C4-2B (cell line): ENCODE measurements around the gene PLPP4.
A peak's percentile ranks its signal among the peaks of the same experiment; 100 is the strongest.

Source experiments
- H3K27ac ChIP-seq: fragments of 450-650 bp; 2 replicates; pipeline ENCODE4 v1.5.1; 2017
- CTCF ChIP-seq: fragments of 450-650 bp; conservative IDR thresholded peaks from 2 replicates; pipeline ENCODE4 v1.5.1; 2017; ENCODE audit warnings: mild to moderate bottlenecking
- ZFX ChIP-seq: fragments of 450-650 bp; IDR thresholded peaks from 2 replicates; pipeline ENCODE4 v1.6.1; 2017

PLPP4 gene

GRCh38 chr10:120553911-120554310, 96.9 kb downstream of the PLPP4 start:
- TF ChIP-seq CTCF (no peak), ZFX (no peak)
- H3K27ac ChIP-seq: no peak overlapping the region

GRCh38 chr10:120555436-120555835, 98.4 kb downstream of the PLPP4 start:
- H3K27ac ChIP-seq: peak overlapping the region; percentile 31; the same call in 1 of the 2 replicates
- TF ChIP-seq CTCF (no peak), ZFX (no peak)

- TF ChIP-seq ZFX (no peak), CTCF (no peak)
- peak overlapping the region; percentile 31; the same call in 1 of the 2 replicates for H3K27ac ChIP-seq
These were observed 99.0 kb downstream of the PLPP4 start for GRCh38 chr10:120555842-120556532.

- TF ChIP-seq ZFX: no peak
- TF ChIP-seq CTCF: no peak
- no peak overlapping the region for H3K27ac ChIP-seq
These were observed 100.3 kb downstream of the PLPP4 start for GRCh38 chr10:120557311-120557710.

GRCh38 chr10:120559800-120560199, 102.8 kb downstream of the PLPP4 start:
- TF ChIP-seq ZFX (no peak), CTCF (no peak)
- no peak overlapping the region for H3K27ac ChIP-seq

GRCh38 chr10:120562956-120563355, 105.9 kb downstream of the PLPP4 start:
- no peak overlapping the region for H3K27ac ChIP-seq
- TF ChIP-seq CTCF (no peak), ZFX (no peak)

GRCh38 chr10:120570418-120570817, 113.4 kb downstream of the PLPP4 start:
- TF ChIP-seq CTCF: no peak
- no peak for TF ChIP-seq ZFX
- no peak overlapping the region for H3K27ac ChIP-seq
